Measurements from ENCODE around the gene CCL3. TPM values are rescaled to one million over a fixed set of nuclear protein-coding genes. Genes with fewer than 3 reads are reported as not detected.

CCL3 gene
- total RNA-seq, 1 experiment from 2014 or later, result 1.1 TPM

DNA sequence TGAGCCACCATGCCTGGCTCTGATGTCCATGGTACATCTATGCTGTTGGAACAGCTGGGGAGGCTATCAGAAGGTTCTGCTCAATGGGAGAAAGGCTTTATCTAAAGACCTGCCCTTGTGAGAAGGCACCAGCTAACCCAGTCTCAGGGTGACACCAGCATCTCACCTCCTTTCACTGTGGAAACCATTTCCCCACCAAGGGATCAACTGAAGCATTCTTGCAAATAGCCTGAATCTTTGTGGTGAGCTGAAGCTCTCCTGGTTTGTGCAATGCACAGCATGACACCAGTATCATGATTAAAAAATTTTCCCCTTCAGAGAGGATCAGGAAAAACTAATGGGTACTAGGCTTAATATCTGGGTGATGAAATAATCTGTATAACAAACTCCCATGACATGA is 20.8 kb downstream of the CCL3 start:
- H3K4me3 ChIP-seq (ENCODE audit: low read depth in 2 of 2, low read length in 2 of 2), result no peak overlapping the region
- H3K4me1 ChIP-seq (ENCODE audit: control insufficient read depth, insufficient read depth, low read length), result no peaks in the 10 kb centered on the region
- in situ Hi-C loops (cut with HindIII; ENCODE audit: low pct_unique_long_range_greater_than_20kb, low sequenced_read_pairs), result no loop called here
- TF ChIP-seq POLR2AphosphoS5 (IDR thresholded peaks at IDR 0.05; ENCODE audit: low read depth, low read length) (no peak), SIN3A (IDR thresholded peaks at IDR 0.05; ENCODE audit: borderline replicate concordance, insufficient read depth, low read depth, low read length) (no peak), TCF7L2 (IDR thresholded peaks at IDR 0.05; ENCODE audit: low read depth, low read length) (no peak)
- TF ChIP-seq, protein P1, sequence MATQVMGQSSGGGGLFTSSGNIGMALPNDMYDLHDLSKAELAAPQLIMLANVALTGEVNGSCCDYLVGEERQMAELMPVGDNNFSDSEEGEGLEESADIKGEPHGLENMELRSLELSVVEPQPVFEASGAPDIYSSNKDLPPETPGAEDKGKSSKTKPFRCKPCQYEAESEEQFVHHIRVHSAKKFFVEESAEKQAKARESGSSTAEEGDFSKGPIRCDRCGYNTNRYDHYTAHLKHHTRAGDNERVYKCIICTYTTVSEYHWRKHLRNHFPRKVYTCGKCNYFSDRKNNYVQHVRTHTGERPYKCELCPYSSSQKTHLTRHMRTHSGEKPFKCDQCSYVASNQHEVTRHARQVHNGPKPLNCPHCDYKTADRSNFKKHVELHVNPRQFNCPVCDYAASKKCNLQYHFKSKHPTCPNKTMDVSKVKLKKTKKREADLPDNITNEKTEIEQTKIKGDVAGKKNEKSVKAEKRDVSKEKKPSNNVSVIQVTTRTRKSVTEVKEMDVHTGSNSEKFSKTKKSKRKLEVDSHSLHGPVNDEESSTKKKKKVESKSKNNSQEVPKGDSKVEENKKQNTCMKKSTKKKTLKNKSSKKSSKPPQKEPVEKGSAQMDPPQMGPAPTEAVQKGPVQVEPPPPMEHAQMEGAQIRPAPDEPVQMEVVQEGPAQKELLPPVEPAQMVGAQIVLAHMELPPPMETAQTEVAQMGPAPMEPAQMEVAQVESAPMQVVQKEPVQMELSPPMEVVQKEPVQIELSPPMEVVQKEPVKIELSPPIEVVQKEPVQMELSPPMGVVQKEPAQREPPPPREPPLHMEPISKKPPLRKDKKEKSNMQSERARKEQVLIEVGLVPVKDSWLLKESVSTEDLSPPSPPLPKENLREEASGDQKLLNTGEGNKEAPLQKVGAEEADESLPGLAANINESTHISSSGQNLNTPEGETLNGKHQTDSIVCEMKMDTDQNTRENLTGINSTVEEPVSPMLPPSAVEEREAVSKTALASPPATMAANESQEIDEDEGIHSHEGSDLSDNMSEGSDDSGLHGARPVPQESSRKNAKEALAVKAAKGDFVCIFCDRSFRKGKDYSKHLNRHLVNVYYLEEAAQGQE (IDR thresholded peaks at IDR 0.05; ENCODE audit: insufficient read depth in 1 of 2, low read depth in 2 of 2, low read length in 1 of 2), result no peak
- TF ChIP-seq, protein P2, sequence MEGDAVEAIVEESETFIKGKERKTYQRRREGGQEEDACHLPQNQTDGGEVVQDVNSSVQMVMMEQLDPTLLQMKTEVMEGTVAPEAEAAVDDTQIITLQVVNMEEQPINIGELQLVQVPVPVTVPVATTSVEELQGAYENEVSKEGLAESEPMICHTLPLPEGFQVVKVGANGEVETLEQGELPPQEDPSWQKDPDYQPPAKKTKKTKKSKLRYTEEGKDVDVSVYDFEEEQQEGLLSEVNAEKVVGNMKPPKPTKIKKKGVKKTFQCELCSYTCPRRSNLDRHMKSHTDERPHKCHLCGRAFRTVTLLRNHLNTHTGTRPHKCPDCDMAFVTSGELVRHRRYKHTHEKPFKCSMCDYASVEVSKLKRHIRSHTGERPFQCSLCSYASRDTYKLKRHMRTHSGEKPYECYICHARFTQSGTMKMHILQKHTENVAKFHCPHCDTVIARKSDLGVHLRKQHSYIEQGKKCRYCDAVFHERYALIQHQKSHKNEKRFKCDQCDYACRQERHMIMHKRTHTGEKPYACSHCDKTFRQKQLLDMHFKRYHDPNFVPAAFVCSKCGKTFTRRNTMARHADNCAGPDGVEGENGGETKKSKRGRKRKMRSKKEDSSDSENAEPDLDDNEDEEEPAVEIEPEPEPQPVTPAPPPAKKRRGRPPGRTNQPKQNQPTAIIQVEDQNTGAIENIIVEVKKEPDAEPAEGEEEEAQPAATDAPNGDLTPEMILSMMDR (IDR thresholded peaks at IDR 0.05), result no peak
- H3K9me3 ChIP-seq (ENCODE audit: control insufficient read depth, insufficient read depth, low read depth, low read length), result no peaks in the 10 kb centered on the region
- no peak for ATAC-seq
- H3K36me3 ChIP-seq (ENCODE audit: control insufficient read depth, insufficient read depth, low read length), result no peaks in the 10 kb centered on the region
- CTCF ChIA-PET, result no interaction called here
- POLR2A ChIA-PET, result no interaction called here
- intact Hi-C loops (cut with micrococcal nuclease; ENCODE audit: unreplicated experiment), result no loop called here
- no peak overlapping the region for H3K27ac ChIP-seq (ENCODE audit: low read length)
- H3K27me3 ChIP-seq (ENCODE audit: control insufficient read depth, insufficient read depth, low read length), result peaks cover 5% of the 10 kb centered on the region
- no peak for DNase-seq (ENCODE audit: low read depth, low spot score)
- BruUV-seq (replicated peaks), result no TSS peak

DNA sequence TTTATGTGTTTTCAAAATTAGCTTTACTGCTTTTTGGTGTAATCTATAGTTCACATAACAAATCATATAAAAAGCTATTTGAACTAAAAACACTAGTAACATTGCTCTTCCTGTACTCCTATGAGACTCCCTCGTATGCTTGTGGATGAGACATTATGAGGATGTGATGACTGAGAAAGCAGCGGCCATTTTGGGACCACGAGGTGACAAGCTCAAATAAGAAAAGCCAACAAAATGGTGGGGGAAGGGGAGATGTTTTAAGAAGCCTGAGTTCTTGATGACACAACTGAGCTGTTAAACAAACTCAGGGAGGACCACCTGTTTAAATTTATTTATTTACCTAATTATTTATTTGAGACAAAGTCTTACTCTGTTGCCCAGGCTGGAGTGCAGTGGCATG is 21.4 kb downstream of the CCL3 start:
- no peak overlapping the region for H3K4me3 ChIP-seq (ENCODE audit: low read depth in 2 of 2, low read length in 2 of 2)
- peaks cover 7% of the 10 kb centered on the region for H3K27me3 ChIP-seq (ENCODE audit: control insufficient read depth, insufficient read depth, low read length)
- intact Hi-C loops (cut with micrococcal nuclease; ENCODE audit: unreplicated experiment), result no loop called here
- H3K36me3 ChIP-seq (ENCODE audit: control insufficient read depth, insufficient read depth, low read length), result no peaks in the 10 kb centered on the region
- BruUV-seq (replicated peaks), result no TSS peak
- ATAC-seq, result no peak
- POLR2A ChIA-PET, result interaction anchor here (0.5 kb wide), 1 partner anchor 230 kb away, joined by 11 read pairs; no protein-coding TSS in a partner anchor
- H3K4me1 ChIP-seq (ENCODE audit: control insufficient read depth, insufficient read depth, low read length), result no peaks in the 10 kb centered on the region
- TF ChIP-seq, protein P1 (IDR thresholded peaks at IDR 0.05; ENCODE audit: insufficient read depth in 1 of 2, low read depth in 2 of 2, low read length in 1 of 2), result no peak
- no peak for TF ChIP-seq POLR2AphosphoS5 (IDR thresholded peaks at IDR 0.05; ENCODE audit: low read depth, low read length)
- no peak for TF ChIP-seq TCF7L2 (IDR thresholded peaks at IDR 0.05; ENCODE audit: low read depth, low read length)
- no peak for TF ChIP-seq SIN3A (IDR thresholded peaks at IDR 0.05; ENCODE audit: borderline replicate concordance, insufficient read depth, low read depth, low read length)
- TF ChIP-seq, protein P2 (IDR thresholded peaks at IDR 0.05), result no peak
- CTCF ChIA-PET, result no interaction called here
- in situ Hi-C loops (cut with HindIII; ENCODE audit: low pct_unique_long_range_greater_than_20kb, low sequenced_read_pairs), result no loop called here
- no peak for DNase-seq (ENCODE audit: low read depth, low spot score)
- H3K9me3 ChIP-seq (ENCODE audit: control insufficient read depth, insufficient read depth, low read depth, low read length), result no peaks in the 10 kb centered on the region
- H3K27ac ChIP-seq (ENCODE audit: low read length), result no peak overlapping the region

Data from Panc1 (cell line).